Lower lobe of right lung (tissue), 2 donors: Measurements from ENCODE around the gene PLD2. TPM values are rescaled to one million over a fixed set of nuclear protein-coding genes. Genes with fewer than 3 reads are reported as not detected.

Source experiments
- ATAC-seq, 2 donors: fragments of 200-7000 bp; cut with Tn5 transposase; one replicate each; pipeline ENCODE4 v1.9.1; 2020 to 2022; ENCODE audit warnings: mild to moderate bottlenecking in 2 of 2, moderate library complexity in 2 of 2
- DNase-seq: peaks from one replicate; pipeline ENCODE4 v3.0.0-alpha.2; 2020
- H3K27ac ChIP-seq: fragments of 200-600 bp; one replicate; pipeline ENCODE4 v1.8.0; 2022
- H3K27me3 ChIP-seq: fragments of 200-600 bp; one replicate; pipeline ENCODE4 v1.8.0; 2022; ENCODE audit warnings: low read depth
- H3K36me3 ChIP-seq: fragments of 200-600 bp; one replicate; pipeline ENCODE4 v1.8.0; 2022; ENCODE audit warnings: mild to moderate bottlenecking
- H3K4me1 ChIP-seq: fragments of 200-600 bp; one replicate; pipeline ENCODE4 v1.8.0; 2022
- H3K4me3 ChIP-seq: fragments of 200-600 bp; one replicate; pipeline ENCODE4 v1.8.0; 2022; ENCODE audit warnings: mild to moderate bottlenecking
- H3K9me3 ChIP-seq: fragments of 200-600 bp; one replicate; pipeline ENCODE4 v1.8.0; 2022
- CTCF ChIP-seq: fragments of 200-600 bp; IDR thresholded peaks from one replicate; pipeline ENCODE4 v1.8.0; 2022; ENCODE audit warnings: antibody characterized with exemption, mild to moderate bottlenecking
- intact Hi-C: fragments of 100-400 bp; cut with DNase I; formaldehyde crosslinking; loops from one replicate; pipeline ENCODE4 v1.11.0; 2022
- total RNA-seq: library from RNA; stranded (reverse); fragmentation: NEBNext Ultra II Directional; extraction: Animal tissue kit (Norgen Biotek cat#: 25700); gene quantifications from one replicate; pipeline ENCODE4 v1.2.1, GENCODE V29; 2021
- donor health status: DM: no; HTN: yes; CAD: no; lungs with severe emphysema.

PLD2 gene
- total RNA-seq, 1 donor from 2014 or later = 38.4 TPM

GRCh38 chr17:4839965-4840892, 33.3 kb downstream of the PLD2 start:
- Histone ChIP-seq H3K27me3 (no peaks in the 10 kb centered on the region), H3K4me3 (no peak overlapping the region), H3K9me3 (no peaks in the 10 kb centered on the region), H3K36me3 (peaks cover 3% of the 10 kb centered on the region), H3K4me1 (peaks cover 77% of the 10 kb centered on the region), H3K27ac (no peak overlapping the region)
- no peak for DNase-seq
- intact Hi-C loops = no loop called here
- no peak for ATAC-seq
- no peak for TF ChIP-seq CTCF

DNA sequence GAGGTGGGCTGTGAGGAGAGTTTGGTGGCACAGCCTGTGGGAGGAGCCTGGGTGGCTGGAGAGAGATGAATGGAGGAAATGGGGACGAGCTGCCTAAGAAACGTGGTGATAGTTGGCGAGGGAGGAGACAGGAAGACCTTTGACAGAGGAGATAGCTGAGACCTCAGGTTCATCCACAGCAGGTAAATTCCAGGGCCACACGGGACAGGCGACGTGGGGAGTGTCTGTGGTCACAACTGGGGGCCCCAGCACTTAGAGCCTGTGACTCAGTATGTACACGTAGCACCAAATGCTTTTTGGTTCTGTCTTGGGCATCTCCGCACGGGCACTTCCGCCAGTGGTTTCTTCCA, 33.9 kb downstream of the PLD2 start:
- TF ChIP-seq CTCF = no peak
- H3K4me3 ChIP-seq = no peak overlapping the region
- intact Hi-C loops = no loop called here
- H3K27ac ChIP-seq = no peak overlapping the region
- DNase-seq (no peak), ATAC-seq (no peak)
- no peaks in the 10 kb centered on the region for H3K9me3 ChIP-seq
- H3K27me3 ChIP-seq = no peaks in the 10 kb centered on the region
- peaks cover 76% of the 10 kb centered on the region for H3K4me1 ChIP-seq
- peaks cover 3% of the 10 kb centered on the region for H3K36me3 ChIP-seq

- no peaks in the 10 kb centered on the region for H3K27me3 ChIP-seq
- peaks cover 67% of the 10 kb centered on the region for H3K4me1 ChIP-seq
Measured at GRCh38 chr17:4842376-4842775, 35.4 kb downstream of the PLD2 start.

GRCh38 chr17:4843321-4844000, 36.5 kb downstream of the PLD2 start:
- Histone ChIP-seq H3K36me3 (no peaks in the 10 kb centered on the region), H3K4me1 (peaks cover 66% of the 10 kb centered on the region), H3K9me3 (no peaks in the 10 kb centered on the region), H3K27ac (peak overlapping the region; percentile 26), H3K27me3 (no peaks in the 10 kb centered on the region), H3K4me3 (no peak overlapping the region)
- ATAC-seq (peak in 1 of 2 donors; percentile 15), DNase-seq (no peak)
- no peak for TF ChIP-seq CTCF
- intact Hi-C loops = no loop called here

More at GRCh38 chr17:4842376-4842775, 35.4 kb downstream of the PLD2 start:
- Histone ChIP-seq H3K36me3 (peaks cover 3% of the 10 kb centered on the region), H3K27ac (no peak overlapping the region), H3K4me3 (no peak overlapping the region), H3K9me3 (no peaks in the 10 kb centered on the region)
- no peak for TF ChIP-seq CTCF
- intact Hi-C loops = no loop called here
- ATAC-seq (no peak), DNase-seq (no peak)

DNA sequence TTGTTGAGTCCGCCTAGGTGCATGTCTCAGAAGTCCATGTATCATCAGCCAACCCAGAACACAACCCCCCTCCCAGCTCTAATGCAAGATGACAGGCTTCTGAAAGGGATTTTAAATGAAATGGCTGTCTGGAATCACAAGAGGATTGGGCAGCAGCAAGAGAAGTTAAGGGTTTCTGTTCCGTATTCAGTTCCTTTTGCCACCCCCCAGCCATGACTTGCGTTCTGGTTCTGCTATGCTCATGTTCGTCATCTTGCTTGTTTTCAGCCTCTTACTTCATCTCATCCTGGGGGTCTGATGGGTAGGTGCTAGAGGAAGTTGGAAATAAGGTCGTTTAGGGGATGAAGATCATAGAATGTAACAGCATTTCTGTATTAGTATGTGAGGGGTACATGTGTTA, 38.2 kb downstream of the PLD2 start:
- peak overlapping the region; percentile 14 for H3K27ac ChIP-seq
- intact Hi-C loops = no loop called here

More for the DNA sequence above, 38.2 kb downstream of the PLD2 start:
- Histone ChIP-seq H3K9me3 (no peaks in the 10 kb centered on the region), H3K4me3 (no peak overlapping the region), H3K27me3 (no peaks in the 10 kb centered on the region), H3K36me3 (no peaks in the 10 kb centered on the region), H3K4me1 (peaks cover 70% of the 10 kb centered on the region)
- ATAC-seq (peak; percentile 67 to 74), DNase-seq (no peak)
- no peak for TF ChIP-seq CTCF
